RWPE1 (cell line): Measurements from ENCODE around the gene MSH3.

Source experiments
- CTCF ChIA-PET: fragments of 350-600 bp; sonication (Branson Sonifier 250); formaldehyde crosslinking; extraction: SDS; loops from one replicate; lab custom pipeline; 2021; lab: Yijun Ruan, JAX
- POLR2A ChIA-PET: fragments of 400-600 bp; formaldehyde crosslinking; extraction: SDS; loops from one replicate; lab custom pipeline; 2020; ENCODE audit warnings: antibody characterized with exemption; ENCODE audit not compliant: low non-redundant PET; lab: Yijun Ruan, JAX
- DNase-seq: peaks from one replicate; pipeline ENCODE4 v3.0.0; 2012; ENCODE audit warnings: low spot score
- H3K27ac ChIP-seq: fragments of 450-650 bp; 2 replicates; pipeline ENCODE4 v1.5.1; 2017
- CTCF ChIP-seq: fragments of 450-650 bp; conservative IDR thresholded peaks from 2 replicates; pipeline ENCODE4 v1.5.1; 2017; ENCODE audit warnings: low read depth, mild to moderate bottlenecking

The MSH3 gene

GRCh38 chr5:80686757-80687156, 32.3 kb downstream of the MSH3 start:
- POLR2A ChIA-PET, result no interaction called here
- CTCF ChIA-PET, result interaction anchor here (0.6 to 1.4 kb wide), 2 partner anchors 245 to 421 kb away, joined by 3 to 9 read pairs; no protein-coding TSS in a partner anchor
- H3K27ac ChIP-seq, result no peak overlapping the region
- peak; percentile 41; the same call in 1 of the 2 replicates for TF ChIP-seq CTCF
- peak; percentile 16 for DNase-seq

GRCh38 chr5:80688648-80689420, 34.4 kb downstream of the MSH3 start:
- CTCF ChIA-PET, result interaction anchor here (1.5 kb wide), 1 partner anchor 478 kb away, joined by 3 read pairs; no protein-coding TSS in a partner anchor
- DNase-seq, result no peak
- TF ChIP-seq CTCF, result no peak
- POLR2A ChIA-PET, result no interaction called here
- H3K27ac ChIP-seq, result no peak overlapping the region

- no peak overlapping the region for H3K27ac ChIP-seq
- CTCF ChIA-PET, result interaction anchor here (0.6 kb wide), 1 partner anchor 18 kb away, joined by 4 read pairs; no protein-coding TSS in a partner anchor
- no peak for TF ChIP-seq CTCF
- POLR2A ChIA-PET, result no interaction called here
- DNase-seq, result no peak
These were observed 35.2 kb downstream of the MSH3 start for GRCh38 chr5:80689627-80690026.

- TF ChIP-seq CTCF, result no peak
- no peak overlapping the region for H3K27ac ChIP-seq
- no peak for DNase-seq
- ChIA-PET CTCF (interaction anchor here (0.6 to 1.8 kb wide), 2 partner anchors 413 to 473 kb away, joined by 3 to 6 read pairs; no protein-coding TSS in a partner anchor), POLR2A (no interaction called here)
These were observed 41.2 kb downstream of the MSH3 start for GRCh38 chr5:80695666-80696065.

GRCh38 chr5:80696450-80696849, 42.0 kb downstream of the MSH3 start:
- no peak for TF ChIP-seq CTCF
- no peak for DNase-seq
- ChIA-PET CTCF (interaction anchor here (0.6 to 1.8 kb wide), 3 partner anchors 18 to 1562 kb away, joined by 3 to 6 read pairs (median 5); no protein-coding TSS in a partner anchor), POLR2A (no interaction called here)
- H3K27ac ChIP-seq, result no peak overlapping the region

GRCh38 chr5:80697100-80697499, 42.6 kb downstream of the MSH3 start:
- H3K27ac ChIP-seq, result no peak overlapping the region
- DNase-seq, result no peak
- ChIA-PET CTCF (interaction anchor here (0.6 to 1.0 kb wide), 3 partner anchors 14 to 490 kb away, joined by 3 to 5 read pairs (median 3); no protein-coding TSS in a partner anchor), POLR2A (no interaction called here)
- TF ChIP-seq CTCF, result no peak
